Mucosa of gallbladder (tissue), 1 donor: ENCODE data around the gene GASK1A. TPM values are rescaled to one million over a fixed set of nuclear protein-coding genes. Genes with fewer than 3 reads are reported as not detected.

Source experiments
- DNase-seq: peaks from one replicate; pipeline ENCODE4 v3.0.0-alpha.2; 2020; ENCODE audit warnings: low spot score
- total RNA-seq: library from RNA; stranded (reverse); gene quantifications from one replicate; pipeline ENCODE4 v1.2.1, GENCODE V29; 2021
- donor health status: DM: no; HTN: no; CAD: no.

The GASK1A gene
- total RNA-seq, 1 donor from 2014 or later, result 19.2 TPM

DNA sequence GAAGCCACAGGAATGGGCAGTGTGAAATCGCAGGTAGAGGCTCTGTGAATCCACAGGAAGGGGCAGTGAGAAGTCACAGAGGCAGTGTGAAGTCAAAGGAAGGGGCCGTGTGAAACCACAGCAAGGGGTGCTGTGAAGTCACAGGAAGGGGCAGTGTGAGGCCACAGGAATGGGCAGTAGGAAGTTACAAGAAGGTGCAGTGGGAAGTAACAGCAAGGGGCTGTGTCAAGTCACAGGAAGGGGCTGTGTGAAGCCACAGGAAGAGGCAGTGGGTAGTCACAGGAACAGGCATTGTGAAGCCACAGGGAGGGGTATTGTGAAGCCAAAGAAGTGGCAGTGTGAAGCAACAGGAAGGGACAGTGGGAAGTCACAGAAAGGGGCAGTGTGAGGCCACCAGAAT lies 34.1 kb downstream of the GASK1A start:
- no peak for DNase-seq

- DNase-seq, result no peak
These were observed 34.6 kb downstream of the GASK1A start for GRCh38 chr3:43013743-43014155.

DNA sequence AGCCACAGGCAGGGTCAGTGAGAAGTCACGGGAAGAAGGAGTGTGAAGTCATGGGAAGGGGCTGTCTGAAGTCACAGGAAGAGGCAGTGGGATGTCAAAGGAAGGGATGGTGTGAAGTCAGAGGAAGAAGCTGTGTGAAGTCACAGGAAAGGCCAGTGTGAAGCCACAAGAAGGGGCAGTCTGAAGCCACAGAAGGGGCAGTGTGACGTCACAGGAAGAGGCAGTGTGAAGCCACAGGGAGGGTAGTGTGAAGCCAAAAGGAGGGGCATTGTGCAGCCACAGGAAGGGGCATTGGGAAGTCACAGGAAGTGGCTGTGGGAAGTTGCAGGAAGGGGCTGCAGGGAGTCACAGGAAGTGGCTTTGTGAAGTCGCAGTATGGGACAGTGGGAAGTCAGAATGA lies 35.1 kb downstream of the GASK1A start:
- no peak for DNase-seq

- DNase-seq, result no peak
These were observed 35.8 kb downstream of the GASK1A start for GRCh38 chr3:43014956-43015355.

GRCh38 chr3:43015572-43015971 lies 36.5 kb downstream of the GASK1A start:
- DNase-seq, result no peak

- DNase-seq, result no peak
These were observed 37.1 kb downstream of the GASK1A start for GRCh38 chr3:43015991-43016865.

GRCh38 chr3:43017004-43017403 lies 37.9 kb downstream of the GASK1A start:
- no peak for DNase-seq

DNA sequence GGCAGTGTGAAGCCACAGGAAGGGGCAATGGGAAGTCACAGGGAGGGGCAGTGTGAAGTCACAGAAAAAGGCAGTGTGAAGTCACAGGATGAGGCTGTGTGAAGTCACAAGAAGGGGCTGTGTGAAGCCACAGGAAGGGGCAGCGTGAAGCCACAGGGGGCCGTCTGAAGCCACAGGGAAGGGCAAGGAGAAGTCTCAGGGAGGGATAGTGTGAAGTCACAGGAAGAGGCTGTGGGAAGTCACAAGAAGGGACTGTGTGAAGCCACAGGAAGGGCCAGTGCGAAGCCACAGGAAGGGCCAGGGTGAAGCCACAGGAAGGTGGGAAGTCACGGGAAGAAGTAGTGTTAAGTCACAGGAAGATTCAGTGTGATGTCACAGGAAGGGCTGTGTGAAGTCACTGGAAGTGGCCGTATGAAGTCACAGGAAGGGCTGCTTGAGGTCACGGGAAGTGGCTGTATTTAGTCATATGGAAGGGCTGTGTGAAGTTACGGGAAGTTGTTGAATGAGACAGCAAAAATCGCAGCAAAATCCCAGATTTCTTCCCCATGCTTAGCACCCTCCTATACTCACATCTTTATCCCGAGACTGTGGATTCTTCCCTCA lies 38.6 kb downstream of the GASK1A start:
- no peak for DNase-seq

DNA sequence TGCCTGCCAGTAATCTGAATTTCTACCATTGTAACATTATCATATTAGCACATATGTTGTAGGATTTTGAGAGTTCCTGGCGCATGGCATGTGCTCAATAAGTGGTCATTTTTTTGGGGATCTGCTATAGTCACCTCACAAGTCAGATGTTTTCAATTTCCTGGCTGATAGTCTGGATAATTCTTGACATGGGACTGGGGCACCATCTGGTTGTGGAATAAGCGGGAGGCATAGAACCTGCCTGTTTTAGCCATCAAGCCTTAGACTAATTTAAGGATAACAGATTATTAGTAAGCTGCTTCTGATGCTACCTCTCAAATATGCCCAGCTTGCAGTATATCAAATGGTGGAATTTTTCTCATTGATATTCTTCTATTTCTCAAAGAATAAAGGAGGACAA lies 39.1 kb downstream of the GASK1A start:
- DNase-seq, result no peak

DNA sequence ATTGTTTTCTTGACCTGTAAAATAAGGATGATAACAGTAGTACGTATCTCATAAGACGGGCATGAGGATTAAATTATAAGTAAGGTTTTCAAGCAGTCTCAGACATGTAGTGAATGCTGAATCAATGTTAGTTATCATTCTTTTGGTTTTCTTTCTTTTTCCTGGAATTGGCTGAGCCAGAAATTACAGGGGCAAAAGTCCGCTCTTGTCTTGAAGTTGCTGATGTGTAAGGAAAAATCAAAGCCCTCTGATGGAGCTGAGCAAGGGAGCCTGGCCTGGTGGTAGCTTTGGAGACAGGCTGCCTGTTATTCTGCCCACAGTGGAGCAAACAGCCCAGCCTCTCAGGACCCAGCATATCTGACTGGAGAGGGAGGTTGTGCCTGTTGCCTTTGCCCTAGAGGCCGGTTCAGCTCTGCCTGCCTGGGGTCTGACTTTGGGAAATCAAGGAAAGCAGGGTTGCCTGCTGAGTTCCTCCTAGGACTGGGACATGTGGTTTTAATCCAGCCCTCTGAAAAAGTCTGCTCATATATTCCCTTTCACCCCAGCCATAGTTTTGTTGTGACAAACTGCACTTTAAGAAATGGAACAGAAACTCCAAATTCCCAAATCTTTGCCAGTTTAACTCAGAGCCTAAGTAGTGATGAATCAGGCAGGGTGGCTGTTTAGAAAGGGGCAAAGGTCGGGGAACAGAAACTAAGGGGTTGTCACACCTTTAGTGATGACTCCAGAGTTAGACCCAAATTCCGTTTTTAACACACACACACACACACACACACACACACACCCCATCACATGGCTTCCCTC lies 40.1 kb downstream of the GASK1A start:
- DNase-seq, result no peak

GRCh38 chr3:43019826-43020225 lies 40.7 kb downstream of the GASK1A start:
- DNase-seq, result no peak

DNA sequence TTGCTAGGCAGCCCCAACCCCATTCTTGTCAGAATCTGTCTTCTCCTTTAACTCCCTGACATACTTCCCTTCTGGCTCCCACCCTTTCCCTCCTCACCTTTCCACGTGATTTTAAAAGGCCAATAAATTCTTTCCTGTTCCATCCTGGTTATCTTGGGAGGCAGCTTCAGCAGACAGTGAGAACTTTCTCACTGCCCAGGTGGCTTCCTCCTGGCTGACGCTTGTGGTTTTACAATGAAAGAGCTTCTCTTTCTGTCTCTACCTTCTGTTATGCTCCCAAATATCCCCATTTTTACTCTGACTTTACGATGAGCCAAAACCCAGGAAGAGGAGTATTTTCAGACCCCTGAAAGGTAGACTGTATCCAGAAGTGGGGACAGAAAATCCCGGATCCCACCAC lies 42.1 kb downstream of the GASK1A start:
- no peak for DNase-seq

GRCh38 chr3:43022121-43022520 lies 43.0 kb downstream of the GASK1A start:
- DNase-seq, result no peak

DNA sequence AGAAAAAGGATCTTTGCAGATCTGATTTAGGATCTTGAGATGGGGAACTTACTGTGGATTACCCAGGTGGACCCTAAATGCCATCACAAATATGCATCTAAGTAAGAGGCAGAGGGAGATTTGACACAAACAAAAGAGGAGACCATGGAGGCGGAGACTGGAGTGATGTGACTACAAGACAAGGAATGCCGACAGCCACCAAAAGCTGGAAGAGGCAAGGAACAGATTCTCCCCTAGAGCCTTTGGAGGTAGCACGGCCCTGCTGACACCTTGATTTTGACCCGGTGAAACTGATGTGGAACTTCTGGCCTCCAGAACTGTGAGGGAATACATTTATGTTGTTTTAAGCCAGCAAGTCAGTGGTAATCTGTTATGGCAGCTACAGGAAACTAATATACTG lies 44.0 kb downstream of the GASK1A start:
- no peak for DNase-seq

DNA sequence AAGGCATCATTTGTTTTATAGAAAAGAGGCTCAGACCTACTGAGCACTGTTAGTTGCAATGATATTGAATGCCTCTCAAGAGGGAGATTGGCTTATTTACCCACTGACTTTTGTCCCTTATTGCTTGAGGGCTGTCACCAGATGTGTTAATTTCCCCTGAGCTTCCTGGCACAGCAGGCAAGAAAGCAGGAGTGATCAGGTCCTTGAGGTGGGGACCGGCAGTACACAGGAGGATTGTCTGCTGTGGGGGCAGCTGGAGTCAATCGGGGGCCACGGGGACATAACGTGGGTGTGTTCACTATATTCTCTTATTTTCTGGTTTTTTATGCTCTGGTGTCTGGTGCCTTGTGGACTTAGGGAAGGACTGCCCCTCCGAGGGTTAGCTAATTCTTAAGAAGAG lies 44.6 kb downstream of the GASK1A start:
- no peak for DNase-seq

DNA sequence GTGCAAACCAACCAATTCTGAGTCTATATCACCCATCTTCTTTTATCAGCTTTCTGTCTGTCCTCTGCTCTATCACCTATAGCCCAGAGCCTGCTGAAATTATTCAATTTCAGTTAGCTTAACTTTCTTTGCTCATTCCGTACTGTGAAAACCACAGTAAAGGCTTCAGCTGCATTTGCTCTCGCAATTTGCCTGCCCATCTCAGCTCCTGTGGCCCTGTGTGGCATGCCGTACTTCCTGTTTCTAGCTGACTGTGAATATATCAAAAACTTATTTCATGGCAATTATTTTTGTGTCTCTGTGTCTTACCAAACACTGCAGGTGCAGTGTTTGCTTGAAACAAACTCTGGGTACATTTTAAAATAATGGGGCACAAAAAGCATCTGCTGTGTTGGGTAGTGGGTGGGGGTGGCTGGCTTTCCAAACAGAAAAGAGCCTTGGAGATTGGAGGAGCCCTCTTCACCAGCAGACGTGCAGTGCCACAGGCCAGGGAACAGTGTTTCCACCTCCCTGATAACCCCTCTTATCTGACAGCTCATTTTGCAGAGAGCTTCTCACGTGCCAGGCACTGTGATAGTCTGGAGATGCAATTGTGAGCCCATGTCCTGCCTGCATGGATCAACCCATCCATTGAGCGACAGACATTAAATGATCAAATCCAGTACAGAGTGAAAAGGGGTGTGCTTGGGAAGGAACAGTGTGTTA lies 45.2 kb downstream of the GASK1A start:
- DNase-seq, result no peak

GRCh38 chr3:43025423-43025822 lies 46.3 kb downstream of the GASK1A start:
- DNase-seq, result no peak

DNA sequence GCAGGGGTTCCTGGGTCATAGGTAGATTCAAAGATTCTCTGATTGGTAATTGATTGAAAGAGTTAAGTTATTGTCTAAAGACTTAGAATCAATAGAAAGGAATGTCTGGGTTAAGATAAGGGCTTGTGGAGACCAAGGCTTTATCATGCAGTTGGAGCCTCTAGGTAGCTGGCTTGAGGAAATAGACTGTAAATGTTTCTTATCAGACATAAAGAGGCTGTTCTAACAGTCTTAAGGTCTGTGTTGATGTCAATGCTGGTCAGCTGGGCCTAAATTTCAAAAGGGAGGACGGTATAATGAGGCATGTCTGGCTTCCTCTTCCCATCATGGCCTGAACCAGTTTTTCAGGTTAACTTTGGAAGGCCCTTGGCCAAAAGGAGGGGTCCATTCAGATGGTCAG lies 48.9 kb downstream of the GASK1A start:
- DNase-seq, result no peak

DNA sequence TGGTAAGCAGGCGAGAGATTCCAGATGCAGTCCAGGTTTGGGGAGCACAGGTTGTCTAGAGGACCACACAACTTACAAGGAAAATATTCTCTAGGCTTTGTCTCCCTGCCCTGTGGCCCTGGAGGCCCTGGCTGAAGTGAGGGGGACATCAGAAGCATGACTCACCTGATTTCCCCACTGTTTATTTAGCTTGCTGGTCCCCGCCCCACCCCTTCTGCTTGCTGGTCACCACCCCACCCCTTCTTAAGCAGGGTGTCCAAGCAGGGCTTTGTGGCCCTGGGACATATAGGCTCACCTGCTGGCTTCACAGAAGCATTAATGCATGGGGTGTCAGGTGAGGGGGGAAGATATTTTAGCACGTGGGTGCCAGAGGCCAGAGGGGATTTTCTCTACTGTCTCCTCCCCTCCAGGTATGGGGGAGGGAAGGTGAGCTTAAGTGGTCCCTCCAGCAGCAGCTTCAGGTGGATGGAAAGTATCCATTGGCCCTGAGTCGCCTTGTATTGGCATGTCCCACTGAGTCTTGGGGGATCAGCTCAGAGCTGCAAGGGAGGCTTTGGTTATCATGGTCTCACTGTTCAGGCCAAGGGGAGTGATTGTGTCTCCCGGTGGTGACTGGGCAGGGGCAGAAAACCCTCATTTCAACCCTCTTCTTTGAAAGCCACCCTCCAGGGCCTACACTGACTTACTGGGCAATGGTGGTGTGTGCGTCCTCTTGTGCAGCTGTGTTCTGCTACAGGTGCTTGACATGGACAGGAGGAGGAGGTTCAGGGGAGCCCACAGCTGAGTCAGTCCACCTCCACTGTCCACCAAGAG lies 49.8 kb downstream of the GASK1A start:
- DNase-seq, result no peak

GRCh38 chr3:43030162-43030935 lies 51.2 kb downstream of the GASK1A start:
- no peak for DNase-seq
